MCF 10A (cell line): Measurements from ENCODE around the gene DNMBP. TPM values are rescaled to one million over a fixed set of nuclear protein-coding genes. Genes with fewer than 3 reads are reported as not detected.

Experiments
- BruUV-seq: library from RNA; stranded (reverse); fragments of 400-500 nt; replicated peaks from 2 replicates; lab custom pipeline; 2021; lab: Mats Ljungman, UMichigan
- CTCF ChIA-PET: fragments of 300-600 bp; sonication (Branson Sonifier 250); formaldehyde crosslinking; extraction: SDS; loops from one replicate; lab custom pipeline; 2021; ENCODE audit warnings: antibody characterized with exemption, inconsistent platforms; lab: Yijun Ruan, JAX
- POLR2A ChIA-PET: fragments of 300-600, 350-650 bp; sonication (Branson Sonifier 250); formaldehyde crosslinking; extraction: SDS; loops from one replicate; lab custom pipeline; 2020; ENCODE audit warnings: antibody characterized with exemption, inconsistent platforms; lab: Yijun Ruan, JAX
- DNase-seq: peaks from one replicate; pipeline ENCODE4 v3.0.0-alpha.2; 2018; ENCODE audit not compliant: unreplicated experiment
- H3K27ac Mint-ChIP-seq: one replicate; pipeline ENCODE4 v1.8.0; 2022; ENCODE audit warnings: mild to moderate bottlenecking, low read depth, mixed read lengths; ENCODE audit not compliant: unreplicated experiment
- H3K27me3 Mint-ChIP-seq: one replicate; pipeline ENCODE4 v1.8.0; 2022; ENCODE audit warnings: mixed read lengths; ENCODE audit not compliant: insufficient read depth, unreplicated experiment
- H3K36me3 Mint-ChIP-seq: one replicate; pipeline ENCODE4 v1.8.0; 2022; ENCODE audit warnings: mild to moderate bottlenecking, moderate library complexity, mixed read lengths; ENCODE audit not compliant: insufficient read depth, unreplicated experiment
- H3K4me1 Mint-ChIP-seq: one replicate; pipeline ENCODE4 v1.8.0; 2022; ENCODE audit warnings: mixed read lengths; ENCODE audit not compliant: insufficient read depth, unreplicated experiment
- H3K4me3 Mint-ChIP-seq: one replicate; pipeline ENCODE4 v1.8.0; 2022; ENCODE audit warnings: mild to moderate bottlenecking, moderate library complexity, mixed read lengths; ENCODE audit not compliant: unreplicated experiment
- H3K9me3 Mint-ChIP-seq: one replicate; pipeline ENCODE4 v1.8.0; 2022; ENCODE audit warnings: mixed read lengths; ENCODE audit not compliant: unreplicated experiment
- CTCF ChIP-seq: fragments of 200-600 bp; IDR thresholded peaks from one replicate; pipeline ENCODE4 v1.8.0; 2022; ENCODE audit warnings: antibody characterized with exemption, mild to moderate bottlenecking; ENCODE audit not compliant: unreplicated experiment
- intact Hi-C: fragments of 100-400 bp; cut with micrococcal nuclease; formaldehyde crosslinking; loops from 2 replicates; pipeline ENCODE4 v1.14.1; 2022
- total RNA-seq: library from RNA; stranded (reverse); gene quantifications from 2 replicates; pipeline ENCODE4 v1.2.3, GENCODE V29; 2022

Gene DNMBP
- total RNA-seq, 1 experiment from 2014 or later: 11.3 TPM

GRCh38 chr10:100000109-100000644 is 9.6 kb downstream of the DNMBP start:
- no peaks in the 10 kb centered on the region for H3K9me3 Mint-ChIP-seq
- peaks cover 33% of the 10 kb centered on the region for H3K4me1 Mint-ChIP-seq
- no peak for DNase-seq
- no peak overlapping the region for H3K27ac Mint-ChIP-seq
- no peaks in the 10 kb centered on the region for H3K27me3 Mint-ChIP-seq
- ChIA-PET CTCF (interaction anchor here (0.6 to 2.4 kb wide), 3 partner anchors 46 to 154 kb away, joined by 3 to 14 read pairs (median 5); no protein-coding TSS in a partner anchor), POLR2A (interaction anchor here (0.6 to 23.3 kb wide), 2 partner anchors 19 to 51 kb away, joined by 4 to 547 read pairs; no protein-coding TSS in a partner anchor)
- H3K36me3 Mint-ChIP-seq: peaks cover 30% of the 10 kb centered on the region
- BruUV-seq: no TSS peak
- H3K4me3 Mint-ChIP-seq: no peak overlapping the region
- intact Hi-C loops: loop anchor here (10.0 kb wide), 1 partner anchor 185 kb away; the partner anchor contains the start of gene ERLIN1
- TF ChIP-seq CTCF: no peak

GRCh38 chr10:99999319-100000108 is 10.2 kb downstream of the DNMBP start:
- no peak for DNase-seq
- H3K27me3 Mint-ChIP-seq: no peaks in the 10 kb centered on the region
- no peak overlapping the region for H3K27ac Mint-ChIP-seq
- intact Hi-C loops: loop anchor here (10.0 kb wide), 1 partner anchor 185 kb away; the partner anchor contains the start of gene ERLIN1
- BruUV-seq: no TSS peak
- ChIA-PET POLR2A (interaction anchor here (0.6 to 23.3 kb wide), 2 partner anchors 18 to 50 kb away, joined by 4 to 547 read pairs; no protein-coding TSS in a partner anchor), CTCF (interaction anchor here (0.6 to 2.4 kb wide), 5 partner anchors 13 to 154 kb away, joined by 3 to 14 read pairs (median 4); no protein-coding TSS in a partner anchor)
- peaks cover 30% of the 10 kb centered on the region for H3K4me1 Mint-ChIP-seq
- no peak overlapping the region for H3K4me3 Mint-ChIP-seq
- peaks cover 34% of the 10 kb centered on the region for H3K36me3 Mint-ChIP-seq
- no peak for TF ChIP-seq CTCF
- no peaks in the 10 kb centered on the region for H3K9me3 Mint-ChIP-seq

- no peak for TF ChIP-seq CTCF
- ChIA-PET POLR2A (interaction anchor here (23.3 kb wide), 1 partner anchor 17 kb away, joined by 547 read pairs; no protein-coding TSS in a partner anchor), CTCF (interaction anchor here (0.8 to 2.4 kb wide), 2 partner anchors 33 to 47 kb away, joined by 4 to 14 read pairs; no protein-coding TSS in a partner anchor)
- Mint-ChIP-seq H3K27ac (no peak overlapping the region), H3K9me3 (no peaks in the 10 kb centered on the region), H3K4me1 (peaks cover 36% of the 10 kb centered on the region), H3K36me3 (peaks cover 34% of the 10 kb centered on the region), H3K27me3 (no peaks in the 10 kb centered on the region), H3K4me3 (no peak overlapping the region)
- no peak for DNase-seq
- BruUV-seq: no TSS peak
- intact Hi-C loops: no loop called here
Observed at GRCh38 chr10:99998889-99999288, 10.9 kb downstream of the DNMBP start.
